HepG2 (cell line): ENCODE results near the gene SHBG. TPM values are rescaled to one million over a fixed set of nuclear protein-coding genes. Genes with fewer than 3 reads are reported as not detected.

Experiments used
- AGO1 ChIP-seq: fragments of 200-400 bp; formaldehyde crosslinking; IDR thresholded peaks from 2 replicates; pipeline ENCODE4 v1.6.1; 2017; ENCODE audit warnings: mild to moderate bottlenecking, low read depth, low read length, moderate library complexity; ENCODE audit not compliant: poor library complexity, severe bottlenecking
- BRCA1 ChIP-seq: sonication (generic); formaldehyde crosslinking; IDR thresholded peaks from 2 replicates; pipeline ENCODE4 v1.4.0; 2020; ENCODE audit warnings: missing genetic modification reagents
- HOXA9 ChIP-seq: sonication (generic); formaldehyde crosslinking; IDR thresholded peaks from 2 replicates; pipeline ENCODE4 v1.8.1; 2022; ENCODE audit warnings: missing genetic modification reagents, mild to moderate bottlenecking, moderate library complexity, borderline replicate concordance
- KDM3A ChIP-seq: IDR thresholded peaks from 2 replicates; pipeline ENCODE4 v1.6.1; 2018; ENCODE audit warnings: low read depth, missing compliant biosample characterization
- KLF12 ChIP-seq: sonication (generic); formaldehyde crosslinking; IDR thresholded peaks from 2 replicates; pipeline ENCODE4 v1.4.0; 2020; ENCODE audit warnings: missing genetic modification reagents, borderline replicate concordance
- NR2F6 ChIP-seq, 2 experiments: IDR thresholded peaks; 2 replicates each; pipeline ENCODE4 v1.6.1; 2016; ENCODE audit warnings: antibody characterized with exemption in 1 of 2, mild to moderate bottlenecking in 1 of 2
- RAD21 ChIP-seq: fragments of 450-650 bp; formaldehyde crosslinking; IDR thresholded peaks from 2 replicates; pipeline ENCODE4 v1.5.0; 2020; ENCODE audit warnings: mild to moderate bottlenecking
- SP5 ChIP-seq: IDR thresholded peaks from 2 replicates; pipeline ENCODE4 v1.6.1; 2016; ENCODE audit warnings: low read depth, borderline replicate concordance
- ZNF160 ChIP-seq: sonication (generic); formaldehyde crosslinking; IDR thresholded peaks from 2 replicates; pipeline ENCODE4 v1.8.0; 2022; ENCODE audit warnings: mild to moderate bottlenecking, inconsistent platforms, missing genetic modification reagents
- ZNF510 ChIP-seq: sonication (generic); formaldehyde crosslinking; IDR thresholded peaks from 2 replicates; pipeline ENCODE4 v1.4.0; 2020; ENCODE audit warnings: low read depth, mild to moderate bottlenecking, missing genetic modification reagents
- ZNF557 ChIP-seq: sonication (generic); formaldehyde crosslinking; IDR thresholded peaks from 2 replicates; pipeline ENCODE4 v1.4.0; 2020; ENCODE audit warnings: missing genetic modification reagents
- polyA plus RNA-seq, 8 experiments: library from polyadenylated mRNA; depleted of rRNA in 3 of 8; stranded (reverse) in 7 of 8; unstranded in 1 of 8; fragments of >200 nt; fragmentation: Illumina TruSeq in 4 of 8; extraction: Trizol in 4 of 8; gene quantifications; 2 replicates each; pipeline versions ENCODE4 v1.2.1 to v1.2.3, GENCODE V29; 2011 to 2016; ENCODE audit warnings: low read depth in 4 of 8, missing spikeins in 1 of 8, mixed read lengths in 1 of 8; ENCODE audit not compliant: insufficient read depth in 1 of 8
- total RNA-seq, 5 experiments: library from RNA; depleted of rRNA; stranded (reverse); fragments of >200 nt; fragmentation: Illumina TruSeq; extraction: Trizol; gene quantifications; 2 replicates each; pipeline ENCODE4 v1.2.3, GENCODE V29; 2016; ENCODE audit warnings: low read depth in 1 of 5
- TF ChIP-seq, protein P1 (sequence below): sonication (generic); formaldehyde crosslinking; IDR thresholded peaks from 2 replicates; pipeline ENCODE4 v1.4.0; 2020; ENCODE audit warnings: missing genetic modification reagents, borderline replicate concordance
- TF ChIP-seq, protein P2 (sequence below): sonication (generic); formaldehyde crosslinking; IDR thresholded peaks from 2 replicates; pipeline ENCODE4 v1.8.0; 2022; ENCODE audit warnings: mild to moderate bottlenecking, missing genetic modification reagents, moderate library complexity
- TF ChIP-seq, protein P3 (sequence below): IDR thresholded peaks from 2 replicates; pipeline ENCODE4 v1.6.1; 2012; ENCODE audit warnings: low read depth, low read length, improper control_type of control experiment
- TF ChIP-seq, protein P4 (sequence below): sonication (generic); formaldehyde crosslinking; IDR thresholded peaks from 2 replicates; pipeline ENCODE4 v1.5.0; 2020; ENCODE audit warnings: missing genetic modification reagents, mild to moderate bottlenecking, borderline replicate concordance
- TF ChIP-seq, protein P5 (sequence below): sonication (generic); formaldehyde crosslinking; IDR thresholded peaks from 2 replicates; pipeline ENCODE4 v1.4.0; 2020; ENCODE audit warnings: mild to moderate bottlenecking, low read depth, missing genetic modification reagents
- TF ChIP-seq, protein P6 (sequence below): sonication (generic); formaldehyde crosslinking; conservative IDR thresholded peaks from 2 replicates; pipeline ENCODE4 v1.8.0; 2022; ENCODE audit warnings: low read depth, missing genetic modification reagents

Gene SHBG
- total and polyA plus RNA-seq, 2 of the 13 experiments (the other 11 are each of a cell fraction or from before 2014, with no cell fraction given) = 4.0 to 6.1 TPM

DNA sequence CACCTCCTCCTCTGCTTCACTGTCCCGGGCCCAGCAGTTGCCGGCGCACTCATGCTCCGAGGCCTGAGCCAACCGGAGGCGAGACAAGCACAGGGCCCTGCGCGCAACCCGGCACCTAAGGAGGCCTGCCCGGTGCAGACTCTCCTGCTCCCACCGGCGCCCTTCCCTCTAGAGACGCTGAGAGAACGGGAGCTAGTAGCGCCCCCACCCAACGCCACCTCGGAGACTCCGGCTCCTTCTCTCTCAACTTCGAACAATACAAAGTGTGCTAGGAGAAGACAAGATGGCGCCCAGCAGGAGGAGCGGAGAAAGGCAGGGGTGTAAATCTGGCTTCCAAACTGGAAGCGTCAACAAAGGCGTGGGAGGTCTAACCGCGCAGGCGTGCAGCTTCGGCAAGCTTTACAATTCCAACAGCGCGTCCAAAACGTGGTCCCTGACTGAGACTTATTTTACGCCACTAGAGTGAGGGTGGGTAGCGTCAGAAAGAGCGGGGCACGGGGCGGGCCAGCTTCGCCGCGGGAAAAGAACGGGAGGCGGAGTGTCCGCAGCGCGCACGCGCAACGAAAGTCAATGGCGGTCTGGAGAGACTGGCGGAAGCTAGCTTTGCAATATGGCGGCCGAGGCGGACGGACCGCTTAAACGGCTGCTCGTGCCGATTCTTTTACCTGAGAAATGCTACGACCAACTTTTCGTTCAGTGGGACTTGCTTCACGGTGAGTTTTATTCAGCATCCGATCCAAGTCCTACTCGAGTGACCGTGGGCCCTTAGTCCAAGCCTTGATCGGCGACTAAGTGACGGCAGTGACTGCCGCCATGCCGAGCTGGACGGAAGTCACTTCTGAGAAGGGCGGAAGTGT, 46.5 kb upstream of the SHBG start, which contains the start of gene MPDU1 (continued):
- TF ChIP-seq, protein P1, sequence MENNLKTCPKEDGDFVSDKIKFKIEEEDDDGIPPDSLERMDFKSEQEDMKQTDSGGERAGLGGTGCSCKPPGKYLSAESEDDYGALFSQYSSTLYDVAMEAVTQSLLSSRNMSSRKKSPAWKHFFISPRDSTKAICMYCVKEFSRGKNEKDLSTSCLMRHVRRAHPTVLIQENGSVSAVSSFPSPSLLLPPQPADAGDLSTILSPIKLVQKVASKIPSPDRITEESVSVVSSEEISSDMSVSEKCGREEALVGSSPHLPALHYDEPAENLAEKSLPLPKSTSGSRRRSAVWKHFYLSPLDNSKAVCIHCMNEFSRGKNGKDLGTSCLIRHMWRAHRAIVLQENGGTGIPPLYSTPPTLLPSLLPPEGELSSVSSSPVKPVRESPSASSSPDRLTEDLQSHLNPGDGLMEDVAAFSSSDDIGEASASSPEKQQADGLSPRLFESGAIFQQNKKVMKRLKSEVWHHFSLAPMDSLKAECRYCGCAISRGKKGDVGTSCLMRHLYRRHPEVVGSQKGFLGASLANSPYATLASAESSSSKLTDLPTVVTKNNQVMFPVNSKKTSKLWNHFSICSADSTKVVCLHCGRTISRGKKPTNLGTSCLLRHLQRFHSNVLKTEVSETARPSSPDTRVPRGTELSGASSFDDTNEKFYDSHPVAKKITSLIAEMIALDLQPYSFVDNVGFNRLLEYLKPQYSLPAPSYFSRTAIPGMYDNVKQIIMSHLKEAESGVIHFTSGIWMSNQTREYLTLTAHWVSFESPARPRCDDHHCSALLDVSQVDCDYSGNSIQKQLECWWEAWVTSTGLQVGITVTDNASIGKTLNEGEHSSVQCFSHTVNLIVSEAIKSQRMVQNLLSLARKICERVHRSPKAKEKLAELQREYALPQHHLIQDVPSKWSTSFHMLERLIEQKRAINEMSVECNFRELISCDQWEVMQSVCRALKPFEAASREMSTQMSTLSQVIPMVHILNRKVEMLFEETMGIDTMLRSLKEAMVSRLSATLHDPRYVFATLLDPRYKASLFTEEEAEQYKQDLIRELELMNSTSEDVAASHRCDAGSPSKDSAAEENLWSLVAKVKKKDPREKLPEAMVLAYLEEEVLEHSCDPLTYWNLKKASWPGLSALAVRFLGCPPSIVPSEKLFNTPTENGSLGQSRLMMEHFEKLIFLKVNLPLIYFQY (CRISPR knock-in tag) = no peak; the same call in 1 of the 2 replicates
- TF ChIP-seq SP5 (CRISPR knock-in tag) = peak; percentile 30; the same call in 1 of the 2 replicates
- no peak for TF ChIP-seq NR2F6 (IDR thresholded peaks at IDR 0.05)
- no peak for TF ChIP-seq NR2F6 (CRISPR knock-in tag; IDR thresholded peaks at IDR 0.05)
- TF ChIP-seq, protein P2, sequence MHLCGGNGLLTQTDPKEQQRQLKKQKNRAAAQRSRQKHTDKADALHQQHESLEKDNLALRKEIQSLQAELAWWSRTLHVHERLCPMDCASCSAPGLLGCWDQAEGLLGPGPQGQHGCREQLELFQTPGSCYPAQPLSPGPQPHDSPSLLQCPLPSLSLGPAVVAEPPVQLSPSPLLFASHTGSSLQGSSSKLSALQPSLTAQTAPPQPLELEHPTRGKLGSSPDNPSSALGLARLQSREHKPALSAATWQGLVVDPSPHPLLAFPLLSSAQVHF = no peak
- TF ChIP-seq, protein P3, sequence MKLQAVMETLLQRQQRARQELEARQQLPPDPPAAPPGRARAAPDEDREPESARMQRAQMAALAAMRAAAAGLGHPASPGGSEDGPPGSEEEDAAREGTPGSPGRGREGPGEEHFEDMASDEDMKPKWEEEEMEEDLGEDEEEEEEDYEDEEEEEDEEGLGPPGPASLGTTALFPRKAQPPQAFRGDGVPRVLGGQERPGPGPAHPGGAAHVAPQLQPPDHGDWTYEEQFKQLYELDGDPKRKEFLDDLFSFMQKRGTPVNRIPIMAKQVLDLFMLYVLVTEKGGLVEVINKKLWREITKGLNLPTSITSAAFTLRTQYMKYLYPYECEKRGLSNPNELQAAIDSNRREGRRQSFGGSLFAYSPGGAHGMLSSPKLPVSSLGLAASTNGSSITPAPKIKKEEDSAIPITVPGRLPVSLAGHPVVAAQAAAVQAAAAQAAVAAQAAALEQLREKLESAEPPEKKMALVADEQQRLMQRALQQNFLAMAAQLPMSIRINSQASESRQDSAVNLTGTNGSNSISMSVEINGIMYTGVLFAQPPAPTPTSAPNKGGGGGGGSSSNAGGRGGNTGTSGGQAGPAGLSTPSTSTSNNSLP = no peak
- TF ChIP-seq, protein P4, sequence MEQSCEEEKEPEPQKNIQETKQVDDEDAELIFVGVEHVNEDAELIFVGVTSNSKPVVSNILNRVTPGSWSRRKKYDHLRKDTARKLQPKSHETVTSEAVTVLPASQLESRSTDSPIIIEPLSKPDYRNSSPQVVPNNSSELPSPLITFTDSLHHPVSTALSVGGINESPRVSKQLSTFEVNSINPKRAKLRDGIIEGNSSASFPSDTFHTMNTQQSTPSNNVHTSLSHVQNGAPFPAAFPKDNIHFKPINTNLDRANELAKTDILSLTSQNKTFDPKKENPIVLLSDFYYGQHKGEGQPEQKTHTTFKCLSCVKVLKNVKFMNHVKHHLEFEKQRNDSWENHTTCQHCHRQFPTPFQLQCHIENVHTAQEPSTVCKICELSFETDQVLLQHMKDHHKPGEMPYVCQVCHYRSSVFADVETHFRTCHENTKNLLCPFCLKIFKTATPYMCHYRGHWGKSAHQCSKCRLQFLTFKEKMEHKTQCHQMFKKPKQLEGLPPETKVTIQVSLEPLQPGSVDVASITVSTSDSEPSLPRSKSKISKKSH (CRISPR knock-in tag) = no peak
- TF ChIP-seq ZNF160 (CRISPR knock-in tag) = no peak; the same call in none of the 2 replicates
- 0 out of 2 replicates have a peak, but pooled peaks have one; percentile 73 for TF ChIP-seq BRCA1 (CRISPR knock-in tag)
- TF ChIP-seq, protein P5, sequence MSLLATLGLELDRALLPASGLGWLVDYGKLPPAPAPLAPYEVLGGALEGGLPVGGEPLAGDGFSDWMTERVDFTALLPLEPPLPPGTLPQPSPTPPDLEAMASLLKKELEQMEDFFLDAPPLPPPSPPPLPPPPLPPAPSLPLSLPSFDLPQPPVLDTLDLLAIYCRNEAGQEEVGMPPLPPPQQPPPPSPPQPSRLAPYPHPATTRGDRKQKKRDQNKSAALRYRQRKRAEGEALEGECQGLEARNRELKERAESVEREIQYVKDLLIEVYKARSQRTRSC (CRISPR knock-in tag) = no peak
- TF ChIP-seq KLF12 = peak; percentile 94; the same call in 1 of the 2 replicates
- TF ChIP-seq ZNF557 (CRISPR knock-in tag) = peak; percentile 86
- peak; percentile 91 for TF ChIP-seq AGO1
- no peak for TF ChIP-seq HOXA9
- TF ChIP-seq ZNF510 (CRISPR knock-in tag) = 0 out of 2 replicates have a peak, but pooled peaks have one; percentile 35
- no peak for TF ChIP-seq RAD21 (CRISPR knock-in tag)
- TF ChIP-seq, protein P6, sequence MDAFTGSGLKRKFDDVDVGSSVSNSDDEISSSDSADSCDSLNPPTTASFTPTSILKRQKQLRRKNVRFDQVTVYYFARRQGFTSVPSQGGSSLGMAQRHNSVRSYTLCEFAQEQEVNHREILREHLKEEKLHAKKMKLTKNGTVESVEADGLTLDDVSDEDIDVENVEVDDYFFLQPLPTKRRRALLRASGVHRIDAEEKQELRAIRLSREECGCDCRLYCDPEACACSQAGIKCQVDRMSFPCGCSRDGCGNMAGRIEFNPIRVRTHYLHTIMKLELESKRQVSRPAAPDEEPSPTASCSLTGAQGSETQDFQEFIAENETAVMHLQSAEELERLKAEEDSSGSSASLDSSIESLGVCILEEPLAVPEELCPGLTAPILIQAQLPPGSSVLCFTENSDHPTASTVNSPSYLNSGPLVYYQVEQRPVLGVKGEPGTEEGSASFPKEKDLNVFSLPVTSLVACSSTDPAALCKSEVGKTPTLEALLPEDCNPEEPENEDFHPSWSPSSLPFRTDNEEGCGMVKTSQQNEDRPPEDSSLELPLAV (CRISPR knock-in tag) = no peak
- TF ChIP-seq KDM3A (CRISPR knock-in tag) = no peak
